ENCODE data around the gene RIMS1.

RIMS1 gene

GRCh38 chr6:72367439-72367838, 481.1 kb downstream of the RIMS1 start:
- FAIRE-seq: no peak

DNA sequence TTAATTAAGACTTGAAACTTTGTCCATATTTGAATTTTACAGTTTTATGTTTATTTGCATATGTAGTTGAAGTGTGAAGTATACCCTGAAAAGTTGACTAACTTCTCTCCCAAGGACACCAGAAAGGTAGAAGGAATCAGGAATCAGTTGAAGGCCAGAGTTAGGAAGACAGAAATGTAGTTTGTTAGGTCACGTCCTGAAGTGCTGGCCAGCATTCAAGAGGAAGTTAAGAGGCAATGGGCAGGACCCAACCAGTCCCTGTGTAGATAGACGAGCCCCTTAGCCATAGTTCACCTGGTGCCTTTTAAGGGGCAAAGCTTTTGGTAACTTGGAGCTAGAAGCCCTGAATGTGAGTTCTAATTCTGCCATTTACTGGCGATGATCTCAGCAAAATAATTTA, 485.1 kb downstream of the RIMS1 start:
- FAIRE-seq: no peak

GRCh38 chr6:72374172-72374571, 487.8 kb downstream of the RIMS1 start:
- FAIRE-seq: no peak

GRCh38 chr6:72374857-72375256, 488.5 kb downstream of the RIMS1 start:
- FAIRE-seq: no peak

DNA sequence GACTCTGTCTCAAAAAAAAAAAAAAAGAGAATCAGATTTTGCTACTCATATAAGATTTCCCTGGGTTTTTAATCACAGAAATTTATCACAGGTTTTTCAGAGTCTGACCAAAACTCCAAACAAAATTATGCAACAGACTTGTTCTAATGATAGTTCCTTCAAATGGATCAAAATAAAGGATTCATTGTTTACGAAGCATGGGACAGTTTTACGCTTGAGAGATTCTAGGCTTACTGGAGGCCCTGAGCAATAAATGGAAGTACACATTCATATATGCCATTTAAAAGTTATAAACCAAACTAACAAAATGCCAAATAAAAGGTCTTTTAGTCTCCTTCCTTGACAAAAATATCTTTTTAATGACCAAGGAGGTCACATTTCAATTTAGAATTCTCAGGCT, 490.4 kb downstream of the RIMS1 start:
- FAIRE-seq: no peak

GRCh38 chr6:72381076-72381475, 494.7 kb downstream of the RIMS1 start:
- FAIRE-seq: no peak

- FAIRE-seq: no peak
Observed at GRCh38 chr6:72382602-72383529, 496.5 kb downstream of the RIMS1 start.

DNA sequence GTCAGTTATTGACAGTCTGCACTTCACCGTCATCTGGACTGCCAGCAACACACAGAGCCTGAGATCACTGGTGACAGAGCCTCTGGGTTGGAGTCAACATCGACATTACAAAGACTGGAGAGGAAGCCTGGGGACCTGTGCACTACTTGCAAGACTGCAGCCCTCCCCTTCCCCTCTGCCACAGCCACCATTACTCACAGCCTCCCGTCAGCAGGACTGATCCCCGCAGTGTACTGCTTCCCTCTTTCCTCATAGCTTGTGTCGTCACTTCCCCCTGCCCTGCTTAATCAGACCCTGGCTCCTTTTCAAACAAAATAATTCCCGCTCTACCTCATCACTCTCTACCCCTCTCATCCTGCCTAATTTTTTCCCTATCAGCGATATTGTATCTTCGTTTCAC, 500.0 kb downstream of the RIMS1 start:
- no peak for FAIRE-seq

GRCh38 chr6:72389698-72390097, 503.3 kb downstream of the RIMS1 start:
- no peak for FAIRE-seq

- FAIRE-seq: no peak
Observed at GRCh38 chr6:72390548-72390947, 504.2 kb downstream of the RIMS1 start.

DNA sequence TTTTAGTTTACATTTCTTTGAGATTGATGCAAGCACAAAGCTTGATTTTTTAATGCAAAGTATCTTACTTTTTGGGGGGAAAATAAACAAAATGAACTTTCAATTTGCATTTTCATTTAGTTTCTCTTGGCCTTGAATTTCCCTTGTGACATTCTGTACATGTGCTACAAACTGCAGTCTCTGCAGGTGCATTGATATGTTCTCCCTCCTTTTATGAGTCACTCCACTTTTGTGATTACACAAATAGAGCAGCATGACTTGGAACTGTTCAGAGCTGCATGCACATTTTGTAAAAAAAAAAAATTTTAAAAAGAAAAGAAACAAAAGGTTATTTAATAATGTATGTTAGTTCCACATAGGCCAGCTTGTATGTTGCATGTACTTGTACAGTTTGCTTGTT, 515.5 kb downstream of the RIMS1 start:
- no peak for FAIRE-seq

GRCh38 chr6:72403413-72403812, 517.1 kb downstream of the RIMS1 start:
- no peak for FAIRE-seq

DNA sequence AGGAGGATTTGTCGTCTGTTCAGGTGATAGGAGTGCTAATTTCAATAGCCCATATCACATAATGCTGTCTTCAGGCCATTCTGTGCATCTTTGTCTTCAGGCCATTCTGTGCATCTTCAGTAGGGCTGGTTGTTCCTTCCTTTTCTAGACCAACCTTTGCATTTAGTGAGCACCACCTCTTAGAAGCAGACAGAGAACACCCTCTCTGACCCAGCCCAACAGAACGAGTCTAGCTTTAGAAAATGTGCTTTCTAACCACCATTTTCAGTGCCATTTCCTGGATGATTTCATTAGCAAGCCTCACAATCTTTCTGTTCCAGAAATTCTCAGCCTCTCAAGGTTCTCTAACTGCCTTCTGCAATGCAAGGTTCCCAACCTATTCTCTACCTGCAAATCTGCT, 520.2 kb downstream of the RIMS1 start:
- FAIRE-seq: no peak

- no peak for FAIRE-seq
Observed at GRCh38 chr6:72410769-72411168, 524.4 kb downstream of the RIMS1 start.

GRCh38 chr6:72411872-72412708, 525.7 kb downstream of the RIMS1 start:
- FAIRE-seq: peak; percentile 26

GRCh38 chr6:72412709-72413044, 526.3 kb downstream of the RIMS1 start:
- FAIRE-seq: no peak

- FAIRE-seq: no peak
Observed at GRCh38 chr6:72413884-72414283, 527.5 kb downstream of the RIMS1 start.

GRCh38 chr6:72414657-72415056, 528.3 kb downstream of the RIMS1 start:
- no peak for FAIRE-seq

- FAIRE-seq: no peak
Observed at GRCh38 chr6:72416744-72417465, 530.6 kb downstream of the RIMS1 start.

- FAIRE-seq: no peak
Observed at GRCh38 chr6:72417759-72418158, 531.4 kb downstream of the RIMS1 start.

DNA sequence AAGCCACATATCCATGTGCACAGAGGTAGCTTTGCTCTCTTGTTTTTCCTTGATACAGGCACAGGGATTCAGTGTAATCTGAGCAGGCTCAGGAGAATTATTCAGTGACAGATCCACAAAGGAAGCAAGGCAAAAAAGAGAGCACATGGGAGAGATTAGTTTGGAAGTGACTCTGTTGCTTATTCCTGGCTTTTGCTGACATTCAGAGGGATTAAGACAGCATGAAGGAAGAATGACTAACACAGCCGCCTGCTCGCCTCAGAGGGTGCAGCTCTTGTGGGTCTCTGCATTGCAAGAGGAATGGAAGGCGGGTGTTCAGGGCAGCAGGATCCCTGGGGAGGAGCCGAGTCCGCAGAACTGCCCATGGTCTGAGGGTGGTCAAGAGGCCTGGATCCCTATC, 532.1 kb downstream of the RIMS1 start:
- no peak for FAIRE-seq

DNA sequence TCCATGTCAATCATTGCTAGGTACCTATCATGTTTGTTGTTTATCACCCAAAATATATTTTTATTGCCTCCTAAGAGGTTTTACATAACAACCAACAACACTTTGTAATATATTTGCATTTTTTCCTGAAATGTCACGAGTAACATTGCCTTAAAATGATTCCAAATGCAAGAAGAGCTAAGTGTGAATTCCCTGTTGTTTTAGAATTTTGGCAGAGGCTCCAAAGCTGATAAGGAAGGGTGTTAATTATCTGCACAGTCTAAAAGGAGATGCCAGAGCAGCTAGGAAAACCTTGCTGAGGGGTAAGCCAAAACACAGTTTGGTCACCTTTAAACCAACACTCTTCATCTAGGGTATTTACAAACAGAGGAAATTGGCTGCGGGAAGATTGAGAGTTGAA, 533.6 kb downstream of the RIMS1 start:
- no peak for FAIRE-seq

GRCh38 chr6:72420409-72420808, 534.1 kb downstream of the RIMS1 start:
- no peak for FAIRE-seq

All from TTC549 (cell line).